Ammon's horn (tissue), 1 donor: Measurements from ENCODE around the gene POTEH.
"Not testable (repeated sequence)": the region's sequence is repeated elsewhere in the genome, so short reads cannot be mapped to it uniquely, and the experiment has no call there.

Source experiments
- DNase-seq: peaks from one replicate; pipeline ENCODE4 v3.0.0-alpha.2; 2016; ENCODE audit warnings: low spot score

Gene POTEH

DNA sequence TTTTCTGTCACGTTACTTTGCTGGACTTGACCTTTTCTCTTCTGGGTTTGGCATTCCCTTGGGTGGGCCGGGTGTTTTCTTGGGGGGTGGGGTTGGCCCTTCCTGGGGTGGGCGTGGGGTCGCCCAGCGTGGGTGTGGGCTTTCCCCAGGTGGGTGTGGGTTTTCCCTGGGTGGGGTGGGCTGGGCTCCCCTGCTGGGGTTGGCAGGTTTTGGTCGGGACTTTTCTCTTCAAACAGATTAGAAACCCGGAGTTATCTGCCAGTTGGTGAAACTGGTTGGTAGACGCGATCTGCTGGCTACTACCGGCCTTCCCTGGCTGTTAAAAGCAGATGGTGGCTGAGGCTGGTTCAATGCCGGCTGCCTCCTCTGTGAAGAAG is at the start of gene POTEH:
TSS of gene POTEH (plus strand) at position 278 of the 377 bp plus-strand sequence. CDS start at position 330, 52 bp downstream.
- DNase-seq, result not testable (repeated sequence)

DNA sequence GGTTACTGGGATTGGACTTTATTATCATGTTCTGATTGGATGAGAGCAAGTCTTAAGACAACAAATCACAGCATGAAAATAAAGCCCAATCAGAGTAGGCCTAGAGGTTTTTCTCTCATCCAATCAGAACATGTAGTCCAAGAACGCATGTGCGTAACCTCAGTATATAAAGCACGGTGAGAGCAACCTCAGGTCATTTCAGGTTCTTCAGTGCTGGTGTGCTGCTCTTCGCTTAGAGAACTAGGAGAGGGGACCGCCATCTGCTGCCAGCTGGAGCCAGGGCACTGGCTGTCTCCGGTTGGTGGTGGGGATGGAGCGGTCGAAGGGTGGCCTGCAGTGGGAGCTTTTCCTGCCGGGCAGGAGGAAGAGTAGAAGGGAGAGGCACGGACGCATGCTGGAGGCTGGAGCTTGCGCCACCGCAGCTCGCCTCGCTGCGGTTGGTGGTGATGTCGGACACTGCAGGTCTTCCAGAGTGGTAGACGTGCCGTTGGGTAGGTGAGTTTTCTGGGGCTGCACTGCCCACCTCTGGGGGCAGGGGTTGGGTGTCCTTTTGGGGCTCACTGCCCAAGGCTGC is 47.5 kb upstream of the POTEH start:
- not testable (repeated sequence) for DNase-seq

DNA sequence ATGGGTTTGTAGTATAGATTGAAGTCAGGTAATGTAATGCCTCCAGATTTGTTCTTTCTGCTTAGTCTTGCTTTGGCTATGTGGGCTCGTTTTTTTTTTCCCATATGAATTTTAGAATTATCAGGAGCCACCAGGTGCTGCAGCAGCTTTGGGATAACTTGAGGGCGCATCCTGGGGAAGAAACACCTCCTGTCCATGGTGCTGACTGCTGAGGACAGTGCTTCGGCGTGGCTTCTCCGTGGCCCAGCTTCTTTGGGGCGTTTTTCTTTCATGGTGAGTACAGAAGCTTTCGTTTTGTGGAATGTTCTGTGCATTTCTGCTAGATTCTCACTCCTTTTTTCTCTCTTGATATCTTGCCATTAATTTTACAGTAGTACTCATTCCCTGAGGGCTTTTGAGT is 37.9 kb upstream of the POTEH start:
- DNase-seq, result not testable (repeated sequence)

DNA sequence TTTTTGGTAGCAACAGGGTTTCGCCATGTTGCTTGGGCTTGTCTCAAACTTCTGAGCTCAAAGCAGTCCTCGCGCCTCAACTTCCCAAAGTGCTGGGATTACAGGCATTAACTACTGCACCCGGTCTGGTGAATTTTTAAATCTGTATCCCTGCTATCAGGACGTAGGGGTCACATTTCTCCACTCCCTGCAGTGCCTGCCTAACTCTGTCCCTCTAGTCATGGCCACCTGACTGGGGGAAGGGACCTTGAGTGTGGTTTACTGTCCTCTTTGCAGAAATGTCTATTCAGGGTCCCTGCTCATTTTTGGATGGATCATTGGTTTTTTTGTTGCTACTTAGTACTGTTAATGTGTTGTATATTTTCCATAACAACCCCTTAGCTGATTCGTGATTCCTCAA is 37.1 kb upstream of the POTEH start:
- not testable (repeated sequence) for DNase-seq

DNA sequence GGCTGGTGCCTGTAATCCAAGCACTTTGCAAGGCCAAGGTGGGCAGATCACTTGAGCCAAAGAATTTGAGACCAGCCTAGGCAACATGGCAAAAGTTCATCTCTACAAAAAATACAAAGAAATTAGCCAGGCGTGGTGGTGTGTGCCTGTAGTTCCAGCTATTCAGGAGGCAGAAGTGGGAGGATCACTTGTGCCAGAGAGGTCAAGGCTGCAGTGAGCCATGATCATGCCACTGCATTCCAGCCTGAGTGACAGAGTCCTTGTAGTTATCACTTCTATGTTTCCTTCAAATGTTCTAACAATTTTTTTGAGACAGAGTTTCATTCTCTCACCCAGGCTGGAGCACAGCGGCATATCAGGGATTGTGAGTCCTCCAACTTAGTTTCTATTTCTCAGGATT is 36.6 kb upstream of the POTEH start:
- not testable (repeated sequence) for DNase-seq

DNA sequence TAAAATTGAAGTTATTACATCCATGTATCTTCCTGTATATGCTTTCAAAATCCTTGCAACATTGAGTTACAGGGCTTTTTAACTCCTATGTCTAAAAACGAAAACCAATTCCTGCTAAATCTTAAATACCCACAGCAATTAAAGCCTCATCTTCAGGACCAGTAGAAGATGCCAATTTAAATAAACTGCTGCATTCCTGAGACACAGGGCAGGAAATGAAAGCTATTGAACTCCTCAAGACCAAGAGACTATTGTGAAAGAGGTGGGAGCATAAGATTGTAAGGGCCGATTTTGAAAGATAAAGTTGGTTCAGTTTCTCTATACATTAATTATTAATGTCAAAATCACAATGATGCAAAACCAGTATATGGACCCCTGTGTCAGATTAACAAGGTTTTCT is 28.7 kb upstream of the POTEH start:
- not testable (repeated sequence) for DNase-seq

DNA sequence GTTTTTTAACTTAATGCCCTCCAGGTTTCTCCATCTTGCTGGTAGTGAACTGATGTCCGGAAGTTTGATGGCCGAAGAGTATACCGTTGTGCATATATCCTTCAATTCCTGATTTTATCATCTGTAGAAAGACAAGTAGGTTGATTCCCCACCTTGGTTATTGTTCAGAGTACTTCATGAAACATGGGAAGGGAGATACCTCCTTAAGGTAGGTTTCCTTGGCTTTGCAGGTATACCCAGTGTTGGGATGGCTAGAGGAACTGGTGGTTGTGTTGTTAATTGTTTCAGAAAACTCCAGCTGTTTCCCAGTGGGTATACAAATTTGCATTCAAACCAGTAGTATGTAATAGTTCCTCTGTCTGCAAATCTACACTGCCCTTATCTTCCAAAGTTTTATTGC is 25.1 kb upstream of the POTEH start:
- DNase-seq, result not testable (repeated sequence)

DNA sequence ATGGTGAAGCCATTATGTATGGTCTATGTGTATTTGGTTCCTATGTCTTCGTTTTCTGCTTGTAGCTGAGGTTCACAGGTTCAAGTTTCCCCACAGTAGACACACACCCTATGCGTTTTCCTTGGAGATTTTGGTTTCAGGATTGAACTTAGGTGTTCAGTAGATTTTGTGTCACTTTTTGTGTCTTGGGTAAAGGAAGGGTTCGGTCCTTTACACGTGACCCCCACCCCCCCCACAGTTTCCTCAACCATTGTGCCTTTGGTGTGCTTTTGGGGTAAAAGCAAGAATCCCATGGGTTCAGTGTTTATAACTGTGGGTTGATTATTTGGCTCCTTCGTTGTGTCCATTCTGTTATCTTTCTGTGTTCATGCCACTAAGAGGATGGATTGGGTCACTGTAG is 24.3 kb upstream of the POTEH start:
- DNase-seq, result not testable (repeated sequence)

DNA sequence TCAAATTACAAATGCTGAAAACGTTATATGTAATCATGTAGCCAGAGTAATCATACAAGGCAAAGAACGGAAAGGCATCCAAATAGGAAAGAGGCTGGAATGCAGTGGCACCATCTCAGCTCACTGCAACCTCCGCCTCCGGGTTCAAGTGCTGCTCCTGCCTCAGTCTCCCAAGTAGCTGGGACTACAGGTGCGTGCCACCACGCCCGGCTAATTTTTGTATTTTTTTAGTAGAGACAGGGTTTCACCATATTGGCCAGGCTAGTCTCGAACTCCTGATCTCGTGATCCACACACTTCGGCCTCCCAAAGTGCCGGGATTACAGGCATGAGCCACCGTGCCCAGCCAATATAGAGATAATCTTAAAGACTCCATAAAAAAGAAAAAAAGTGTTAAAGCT is 20.4 kb upstream of the POTEH start:
- not testable (repeated sequence) for DNase-seq

DNA sequence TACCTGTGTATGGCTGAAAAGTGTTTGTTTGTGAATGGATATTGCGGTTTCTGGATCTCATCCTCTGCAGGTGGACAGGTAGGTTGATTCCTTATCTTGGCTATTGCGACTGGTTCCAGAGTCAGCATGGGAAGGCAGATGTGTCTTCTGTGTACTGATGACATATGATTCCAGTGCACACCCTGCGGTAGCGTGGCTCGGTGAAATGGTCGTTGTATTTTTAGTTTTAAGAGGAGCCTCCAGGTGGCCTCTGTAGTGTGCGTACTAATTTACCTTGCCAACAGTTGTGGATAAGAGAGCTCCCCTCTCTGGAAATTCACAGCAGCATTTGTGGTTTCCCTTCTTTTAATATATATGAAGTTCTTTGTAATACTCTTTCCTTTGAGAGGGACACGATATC is 10.1 kb upstream of the POTEH start:
- not testable (repeated sequence) for DNase-seq

DNA sequence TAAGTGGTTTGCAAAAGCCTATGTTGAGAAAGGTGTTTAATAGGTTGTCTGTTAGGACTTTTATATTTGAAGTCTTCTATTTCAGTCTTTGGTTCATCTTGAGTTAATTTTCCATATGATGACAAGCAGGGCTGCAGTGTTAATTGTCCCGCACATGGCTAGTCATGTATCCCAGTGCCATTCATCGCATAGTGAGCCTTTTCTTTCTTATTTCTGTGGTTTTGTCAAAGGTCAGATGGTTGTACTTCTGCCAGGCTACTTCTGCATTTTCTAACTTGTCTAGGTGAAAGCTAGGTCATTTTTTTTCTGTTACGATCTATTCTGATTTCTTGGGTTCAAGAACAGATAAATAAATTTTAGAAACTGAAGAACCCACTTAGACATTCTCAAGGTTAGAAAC is 5.7 kb upstream of the POTEH start:
- DNase-seq, result not testable (repeated sequence)

DNA sequence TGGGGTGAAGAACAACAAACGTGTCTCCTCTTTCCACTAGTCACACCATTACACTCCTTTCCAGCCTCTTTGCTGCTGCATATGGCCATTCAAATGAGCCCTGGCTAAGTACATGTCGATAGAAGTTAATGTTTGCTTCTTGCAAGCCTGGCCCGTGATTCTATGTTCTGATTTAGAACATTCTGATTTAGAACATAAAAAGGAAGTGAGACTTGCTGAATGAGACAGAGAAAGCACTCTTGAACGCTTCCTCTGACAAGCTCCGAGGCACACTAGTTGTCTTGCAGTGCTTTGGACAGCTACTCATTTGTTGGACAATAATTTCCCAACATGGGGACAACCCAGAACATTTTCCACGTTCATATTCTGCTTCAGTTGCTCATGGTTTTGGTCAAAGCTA is 5.1 kb upstream of the POTEH start:
- not testable (repeated sequence) for DNase-seq

DNA sequence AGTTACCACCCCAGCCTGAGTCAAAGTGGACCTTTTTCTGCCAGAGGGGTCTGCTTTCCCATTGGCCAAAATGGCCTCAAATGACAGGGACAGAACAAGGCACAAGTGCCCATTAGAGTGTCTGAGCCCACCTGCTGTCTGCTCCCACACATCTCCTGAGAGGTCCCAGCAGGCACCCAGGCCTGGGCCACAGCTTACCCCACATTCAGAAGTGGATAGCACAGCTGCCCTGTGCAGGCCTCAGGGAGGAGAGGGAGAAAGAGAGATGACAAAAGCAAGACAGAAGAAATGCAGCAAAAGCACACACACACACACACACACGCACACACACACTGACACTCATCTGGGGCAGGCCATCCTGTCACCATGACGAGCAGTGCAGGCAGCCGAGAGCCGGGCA is 4.2 kb upstream of the POTEH start:
- not testable (repeated sequence) for DNase-seq

DNA sequence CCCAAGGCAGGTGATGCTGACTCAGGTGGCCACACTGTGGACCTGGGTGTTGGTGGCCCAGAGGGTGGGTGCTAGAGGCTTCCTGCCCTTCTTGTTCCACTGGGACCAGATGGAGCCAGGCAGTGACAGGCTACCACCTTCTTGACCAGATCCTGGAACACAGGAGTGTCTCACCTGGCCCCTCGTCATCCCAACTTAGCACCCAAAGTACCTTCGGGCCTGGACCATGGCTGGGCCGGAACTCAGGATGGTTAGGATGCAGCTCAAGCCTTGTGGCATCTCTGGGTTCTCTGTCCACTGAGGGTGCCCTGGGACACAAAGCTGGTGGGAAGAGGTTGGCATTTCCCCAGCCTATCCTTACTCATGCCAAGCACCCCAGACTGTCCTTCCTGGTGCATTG is 2.7 kb upstream of the POTEH start:
- not testable (repeated sequence) for DNase-seq

DNA sequence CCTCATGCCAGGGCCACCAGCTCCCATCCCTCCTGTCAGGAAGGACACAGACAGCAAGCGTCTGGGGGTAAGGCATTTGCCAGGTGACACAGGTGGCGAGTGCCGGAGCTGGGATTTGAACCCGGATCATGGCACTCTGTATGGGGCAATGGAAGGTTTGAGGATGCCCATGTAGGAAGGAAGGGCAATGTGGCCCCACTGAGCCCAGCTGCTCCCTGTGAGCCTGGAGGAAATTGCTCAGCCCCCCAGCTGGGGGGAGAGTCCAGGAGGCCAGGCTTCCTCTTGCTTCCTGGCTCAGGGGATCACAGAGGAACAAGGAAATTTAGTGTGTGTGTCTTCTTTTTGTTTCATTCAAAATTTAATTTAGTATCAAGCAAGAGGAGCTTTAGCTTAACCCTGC is 2.1 kb upstream of the POTEH start:
- not testable (repeated sequence) for DNase-seq

DNA sequence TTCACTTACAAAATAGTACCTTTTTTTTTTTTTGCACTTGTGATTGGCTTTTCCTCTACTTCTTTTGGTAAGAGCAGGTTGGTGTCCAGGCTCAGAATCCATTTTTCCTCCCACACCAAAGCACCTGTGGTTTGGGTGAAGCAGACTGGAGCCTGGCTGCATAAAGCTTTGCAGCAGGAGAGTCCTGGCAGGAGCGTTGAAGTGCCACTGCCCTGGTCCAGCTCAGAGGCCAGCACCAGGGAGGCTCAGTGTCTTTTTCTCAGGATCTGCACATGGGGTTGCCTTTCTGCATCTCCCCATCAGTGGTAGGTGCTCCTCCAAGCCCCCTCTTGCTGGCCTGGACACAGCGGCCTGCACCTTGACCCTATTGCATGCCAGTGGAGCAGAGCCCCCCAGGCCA is 1.7 kb upstream of the POTEH start:
- DNase-seq, result not testable (repeated sequence)

DNA sequence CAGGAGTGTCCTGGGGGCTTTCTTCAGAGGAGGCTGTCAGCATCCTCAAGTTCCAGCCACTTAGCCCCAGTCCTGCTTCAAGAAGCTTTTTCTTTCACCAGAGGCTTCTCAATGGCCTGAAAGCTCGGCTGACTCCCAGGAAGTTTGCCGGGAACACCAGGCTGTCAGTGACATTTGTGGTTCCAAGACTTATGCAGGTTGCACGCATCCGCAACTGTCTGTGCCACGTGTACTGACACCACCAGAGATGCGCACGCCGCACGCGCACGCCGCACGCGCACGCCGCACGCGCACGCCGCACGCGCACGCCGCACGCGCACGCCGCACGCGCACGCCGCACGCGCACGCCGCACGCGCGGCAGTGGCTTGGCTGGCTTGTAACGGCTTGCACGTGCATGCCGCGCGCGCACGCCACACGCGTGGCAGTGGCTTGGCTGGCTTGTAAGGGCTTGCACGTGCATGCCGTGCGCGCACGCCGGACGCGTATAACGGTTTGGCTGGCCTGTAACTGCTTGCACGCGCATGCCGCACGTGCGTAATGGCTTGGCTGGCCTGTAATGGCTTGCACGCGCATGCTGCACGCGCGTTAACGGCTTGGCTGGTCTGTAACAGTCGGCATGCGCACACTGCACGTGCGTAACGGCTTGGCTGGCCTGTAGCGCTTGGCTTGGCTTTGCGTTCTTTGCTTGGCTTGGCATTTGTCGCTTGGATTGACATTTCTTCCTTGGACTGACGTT is 646 bp upstream of the POTEH start:
- not testable (repeated sequence) for DNase-seq

DNA sequence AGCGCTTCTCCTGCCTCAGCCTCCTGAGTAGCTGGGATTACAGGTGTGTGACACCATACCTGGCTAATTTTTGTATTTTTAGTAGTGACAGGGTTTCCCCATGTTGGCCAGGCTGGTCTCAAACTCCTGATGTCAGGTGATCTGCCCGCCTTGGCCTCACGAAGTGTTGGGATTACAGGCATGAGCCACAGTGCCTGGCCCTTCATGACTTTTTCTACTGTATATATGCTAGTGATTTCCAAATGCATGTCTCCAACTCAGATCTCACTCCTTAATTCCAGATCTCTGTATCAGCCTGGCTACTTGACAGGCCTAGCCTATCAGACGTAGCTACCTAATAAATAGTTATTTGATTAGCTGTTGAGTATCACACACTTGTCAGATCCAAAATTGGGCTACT is 23.8 kb downstream of the POTEH start:
- not testable (repeated sequence) for DNase-seq

DNA sequence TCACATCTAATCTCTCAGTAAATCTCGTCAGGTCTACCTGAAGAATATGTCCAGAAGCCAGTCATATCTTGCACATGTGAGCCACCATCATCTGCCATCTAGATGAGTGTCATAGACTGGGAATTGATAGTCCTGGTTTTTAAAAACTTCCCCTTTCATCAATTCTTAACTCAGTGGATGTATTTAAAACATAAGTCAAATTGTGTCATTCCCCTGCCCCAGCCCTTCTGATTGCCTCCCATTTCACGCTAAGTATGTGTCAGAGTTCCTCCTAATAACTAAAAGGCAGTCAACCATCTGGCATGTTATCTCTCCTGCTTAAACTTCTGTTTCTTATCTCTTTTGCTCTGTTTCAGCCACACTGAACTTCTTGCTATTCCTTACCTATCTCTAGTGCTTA is 24.3 kb downstream of the POTEH start:
- not testable (repeated sequence) for DNase-seq

DNA sequence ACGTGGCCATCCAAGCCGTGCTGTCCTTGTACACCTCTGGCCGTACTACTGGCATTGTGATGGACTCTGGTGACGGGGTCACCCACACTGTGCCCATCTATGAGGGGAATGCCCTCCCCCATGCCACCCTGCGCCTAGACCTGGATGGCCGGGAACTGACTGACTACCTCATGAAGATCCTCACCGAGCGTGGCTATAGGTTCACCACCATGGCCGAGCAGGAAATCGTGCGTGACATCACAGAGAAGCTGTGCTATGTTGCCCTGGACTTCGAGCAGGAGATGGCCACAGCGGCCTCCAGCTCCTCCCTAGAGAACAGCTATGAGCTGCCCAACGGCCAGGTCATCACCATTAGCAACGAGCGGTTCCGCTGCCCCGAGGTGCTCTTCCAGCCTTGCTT is 32.1 kb downstream of the POTEH start:
- DNase-seq, result not testable (repeated sequence)

DNA sequence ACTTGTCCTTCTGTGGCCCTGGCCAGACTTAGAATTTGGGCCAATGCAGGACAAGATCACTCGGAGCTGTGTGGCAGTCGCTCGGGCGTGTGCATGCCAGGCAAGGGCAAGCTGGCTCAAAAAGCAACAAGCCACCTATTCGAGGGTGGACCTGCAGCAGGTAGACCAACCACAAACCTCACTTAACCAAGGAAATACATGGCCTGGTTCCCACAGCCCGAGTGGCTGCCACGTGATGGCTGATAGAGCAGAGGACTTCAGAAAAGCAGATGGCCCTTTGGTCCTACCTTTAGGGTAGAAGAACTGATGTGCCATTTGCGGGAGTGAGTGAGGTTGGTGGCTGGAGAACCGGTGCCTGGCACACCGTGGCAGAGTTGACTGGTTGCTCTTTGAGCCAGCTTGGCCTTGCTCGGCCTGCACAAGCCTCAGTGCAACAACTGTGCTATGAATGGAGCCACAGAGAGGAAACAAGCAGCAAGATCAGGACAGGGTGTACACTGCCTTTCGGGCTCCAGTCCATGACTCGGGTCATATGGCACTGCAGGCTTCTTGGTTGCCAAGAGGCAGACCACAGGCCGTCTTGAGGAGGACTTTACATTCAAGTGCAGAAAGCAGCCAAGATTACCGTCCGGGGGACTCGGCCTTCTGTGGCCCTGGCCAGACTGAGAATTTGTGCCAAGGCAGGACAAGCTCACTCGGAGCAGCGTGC is 39.5 kb downstream of the POTEH start:
- DNase-seq, result not testable (repeated sequence)

DNA sequence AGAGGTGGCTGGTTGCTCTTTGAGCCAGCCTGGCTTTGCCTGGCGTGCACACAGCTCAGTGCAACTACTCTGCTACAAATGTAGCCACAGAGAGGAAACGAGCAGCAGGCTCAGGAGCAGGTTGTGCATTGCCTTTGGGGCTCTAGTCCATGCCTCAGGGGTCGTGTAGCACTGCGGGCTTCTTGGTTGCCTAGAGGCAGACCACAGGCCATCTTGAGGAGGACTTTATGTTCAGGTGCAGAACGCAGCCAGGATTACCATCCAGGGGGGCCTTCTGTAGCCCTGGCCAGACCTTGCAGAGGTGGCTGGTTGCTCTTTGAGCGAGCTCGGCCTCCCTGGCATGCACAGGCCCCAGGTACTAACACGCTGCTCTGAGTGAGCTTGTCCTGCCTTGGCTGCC is 41.2 kb downstream of the POTEH start:
- not testable (repeated sequence) for DNase-seq

DNA sequence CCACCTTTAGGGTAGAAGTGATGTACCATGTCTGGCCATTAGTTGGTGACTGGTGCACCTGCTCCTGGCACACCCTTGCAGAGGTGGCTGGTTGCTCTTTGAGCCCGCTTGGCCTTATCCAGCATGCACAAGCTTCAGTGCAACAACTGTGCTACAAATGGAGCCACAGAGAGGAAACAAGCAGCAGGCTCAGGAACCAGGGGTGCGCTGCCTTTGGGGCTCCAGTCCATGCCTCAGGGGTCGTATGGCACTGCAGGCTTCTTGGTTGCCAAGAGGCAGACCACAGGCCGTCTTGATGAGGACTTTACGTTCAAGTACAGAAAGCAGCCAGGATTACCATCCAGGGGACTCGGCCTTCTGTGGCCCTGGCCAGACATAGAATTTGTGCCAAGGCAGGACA is 44.6 kb downstream of the POTEH start:
- not testable (repeated sequence) for DNase-seq
